Brain pericyte (primary cell): Measurements from ENCODE around the gene PEAK1.

ENCODE experiments used
- DNase-seq: peaks from one replicate; pipeline ENCODE4 v3.0.0-alpha.2; 2012; ENCODE audit warnings: low read depth, low spot score

The PEAK1 gene

DNA sequence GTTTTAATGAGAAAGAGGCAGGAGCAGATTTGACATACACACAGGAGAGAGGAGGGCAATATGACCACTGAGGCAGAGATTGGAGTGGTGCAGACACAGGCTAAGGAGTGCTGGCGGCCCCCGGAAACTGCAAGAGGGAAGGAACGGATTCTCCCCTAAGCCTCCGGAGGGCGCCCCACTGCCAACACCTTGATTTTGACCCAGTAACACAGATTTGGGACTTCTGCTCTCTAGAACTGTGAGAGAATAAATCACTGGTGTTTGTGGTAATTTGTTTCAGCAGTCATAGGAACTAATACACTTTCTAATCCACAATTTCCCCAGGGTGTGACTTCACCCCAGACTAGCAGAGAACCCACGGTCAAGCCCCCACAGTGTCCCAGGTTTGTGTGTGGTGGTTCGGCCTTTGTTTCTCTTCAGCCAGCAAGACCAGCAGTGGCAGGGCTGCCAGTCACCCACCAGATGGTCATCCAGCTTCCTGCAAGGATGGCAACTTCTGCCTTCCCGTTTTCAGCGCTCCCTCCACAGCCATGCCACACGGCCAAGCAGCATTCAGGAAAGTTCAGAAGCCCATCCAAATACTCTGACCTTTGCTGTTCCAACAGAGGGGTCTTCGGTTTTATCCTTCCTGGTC lies 325.4 kb downstream of the PEAK1 start:
- DNase-seq: no peak

DNA sequence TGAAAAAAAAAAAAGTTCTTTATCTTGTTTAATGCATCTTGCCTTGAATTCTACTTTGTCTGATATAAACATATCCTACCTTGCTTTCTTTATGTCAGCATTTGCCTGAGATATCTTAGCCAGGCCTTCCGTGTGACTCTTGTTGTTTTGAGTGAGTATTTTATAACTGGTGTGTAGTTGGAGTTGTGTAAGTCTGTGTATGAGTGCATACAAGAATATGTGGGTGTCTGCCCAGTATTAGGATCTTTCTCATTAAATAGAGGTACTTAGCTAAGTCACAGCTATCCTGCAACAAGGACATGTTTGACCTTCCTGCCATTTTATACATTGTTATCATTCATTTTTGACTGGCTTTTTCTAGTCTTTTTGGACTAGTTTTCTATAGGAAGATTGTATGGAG lies 326.5 kb downstream of the PEAK1 start:
- no peak for DNase-seq

DNA sequence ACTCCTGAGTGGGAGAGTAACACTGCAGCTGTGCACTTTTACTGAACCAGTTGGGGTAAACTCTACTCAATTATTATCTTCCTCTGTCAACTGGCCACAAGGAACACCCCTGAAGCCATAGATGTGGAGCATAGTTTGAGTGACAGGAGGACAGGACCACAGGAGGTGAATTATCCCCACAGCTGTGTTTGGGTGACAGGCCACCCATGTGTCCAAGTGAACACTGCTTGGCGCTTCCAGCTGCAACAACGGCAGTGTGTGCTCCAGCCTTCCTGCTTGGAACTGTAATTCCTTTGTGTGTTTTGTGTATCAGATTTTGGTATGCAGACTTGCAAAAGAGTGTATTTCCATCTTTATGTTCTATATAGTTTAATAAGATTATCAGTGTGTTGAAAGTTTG lies 328.8 kb downstream of the PEAK1 start:
- no peak for DNase-seq

DNA sequence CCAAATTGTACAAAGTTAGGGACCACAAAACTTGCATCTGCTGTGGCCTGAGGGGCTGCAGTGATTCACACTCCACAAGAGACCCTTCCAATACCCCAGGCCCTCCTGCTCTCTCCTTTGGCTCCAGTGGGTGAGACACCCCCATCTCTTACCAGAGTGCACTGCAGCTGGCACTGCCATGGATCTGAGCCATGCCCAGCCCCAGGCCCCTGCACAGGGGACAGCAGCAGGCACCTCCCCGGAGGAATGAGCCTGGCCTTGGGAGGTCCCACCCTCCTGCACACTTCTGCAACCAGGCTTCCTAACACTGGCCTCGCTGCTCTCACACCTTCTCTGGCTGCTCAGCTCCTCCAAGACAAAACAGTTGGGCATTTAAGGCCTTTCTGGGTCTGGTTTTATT lies 332.7 kb downstream of the PEAK1 start:
- DNase-seq: no peak

DNA sequence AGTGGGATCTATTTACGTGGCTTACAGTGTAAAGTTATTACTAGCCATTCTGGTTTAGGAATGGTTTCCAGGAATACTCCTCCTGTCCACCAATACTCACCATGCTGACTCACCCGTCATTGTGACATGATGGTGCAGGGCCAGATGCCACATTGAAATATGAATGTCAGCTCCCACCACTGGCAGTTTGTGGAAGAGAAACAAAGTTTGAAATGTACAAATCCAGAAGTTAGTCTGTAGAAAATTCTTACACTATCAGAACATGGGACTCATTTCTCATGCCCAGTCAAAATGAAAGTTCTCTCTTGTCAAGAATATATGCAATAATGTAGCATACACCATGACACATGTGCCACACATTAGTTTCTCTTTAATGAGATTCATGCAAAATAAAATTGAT lies 334.6 kb downstream of the PEAK1 start:
- DNase-seq: no peak

DNA sequence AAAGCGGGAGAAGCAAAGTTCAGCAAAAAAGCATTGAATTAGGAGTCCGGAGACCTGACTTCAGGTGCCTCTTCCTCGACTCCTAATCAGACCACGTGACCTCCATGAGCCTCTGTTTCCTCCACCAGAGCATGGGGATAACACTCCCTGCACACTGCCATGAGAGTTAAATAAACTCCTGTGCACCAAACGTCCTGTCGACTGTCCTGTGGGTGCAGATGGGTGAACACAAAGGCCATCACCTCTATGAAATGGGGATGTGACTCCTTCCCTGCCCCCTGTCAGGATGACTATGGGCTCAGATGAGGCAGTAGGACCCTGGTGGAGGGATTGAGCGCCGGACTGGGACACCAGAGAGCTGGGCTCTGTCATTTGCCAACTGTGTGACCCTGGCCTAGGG lies 335.5 kb downstream of the PEAK1 start:
- no peak for DNase-seq

DNA sequence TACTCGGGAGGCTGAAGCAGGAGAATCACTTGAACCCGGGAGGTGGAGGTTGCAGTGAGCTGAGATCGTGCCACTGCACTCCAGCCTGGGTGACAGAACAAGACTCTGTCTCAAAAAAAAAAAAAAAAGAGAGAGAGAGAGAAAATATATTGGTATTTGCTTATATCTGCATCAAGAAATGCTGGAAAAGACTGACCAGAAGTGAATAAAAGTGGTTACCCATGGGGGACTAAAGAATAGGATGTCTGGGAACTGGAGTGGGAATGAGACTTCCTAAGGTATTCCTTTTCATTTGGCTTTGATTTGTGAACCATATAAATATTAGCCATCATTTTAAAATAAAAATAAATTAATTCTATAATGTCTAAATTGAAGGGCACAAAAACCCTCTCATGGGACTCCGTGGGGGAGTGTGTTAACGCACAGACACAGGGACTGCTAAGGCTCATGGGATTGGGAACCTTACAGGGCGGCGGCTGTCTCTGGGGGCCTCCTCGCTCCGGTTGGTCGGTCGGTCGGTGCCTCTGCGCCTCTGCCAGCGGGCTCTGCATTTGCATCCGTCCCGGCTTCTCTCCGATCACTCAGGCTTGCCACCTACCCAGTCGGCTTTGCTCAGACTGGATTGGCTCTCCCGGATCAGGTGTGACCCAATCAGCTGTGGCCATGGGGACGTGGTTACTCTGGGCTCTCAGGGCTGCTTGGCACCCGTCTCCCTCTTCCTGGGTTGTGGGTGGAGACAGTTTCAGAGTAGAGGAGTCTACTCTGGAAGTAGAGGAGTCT lies 336.3 kb downstream of the PEAK1 start:
- DNase-seq: no peak

DNA sequence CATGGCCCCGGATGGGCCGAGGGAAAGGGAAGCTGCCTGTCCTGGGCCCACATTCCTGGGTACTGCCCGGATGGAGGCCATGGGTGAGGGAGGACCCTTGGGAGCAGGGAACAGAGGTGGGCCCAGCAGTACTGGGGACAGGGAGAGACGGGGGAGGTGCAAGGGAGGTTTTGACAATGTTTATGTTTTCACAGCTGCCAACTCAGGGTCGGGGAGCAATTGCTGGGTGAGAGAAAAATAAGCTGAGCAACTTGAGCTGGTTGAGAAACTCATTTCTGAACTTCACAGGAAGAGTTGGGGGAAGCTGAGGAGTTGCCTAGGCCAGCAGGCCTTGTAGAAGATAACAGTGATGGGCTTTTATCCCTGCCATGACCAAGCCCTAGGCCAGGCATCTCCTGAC lies 337.9 kb downstream of the PEAK1 start:
- DNase-seq: no peak

DNA sequence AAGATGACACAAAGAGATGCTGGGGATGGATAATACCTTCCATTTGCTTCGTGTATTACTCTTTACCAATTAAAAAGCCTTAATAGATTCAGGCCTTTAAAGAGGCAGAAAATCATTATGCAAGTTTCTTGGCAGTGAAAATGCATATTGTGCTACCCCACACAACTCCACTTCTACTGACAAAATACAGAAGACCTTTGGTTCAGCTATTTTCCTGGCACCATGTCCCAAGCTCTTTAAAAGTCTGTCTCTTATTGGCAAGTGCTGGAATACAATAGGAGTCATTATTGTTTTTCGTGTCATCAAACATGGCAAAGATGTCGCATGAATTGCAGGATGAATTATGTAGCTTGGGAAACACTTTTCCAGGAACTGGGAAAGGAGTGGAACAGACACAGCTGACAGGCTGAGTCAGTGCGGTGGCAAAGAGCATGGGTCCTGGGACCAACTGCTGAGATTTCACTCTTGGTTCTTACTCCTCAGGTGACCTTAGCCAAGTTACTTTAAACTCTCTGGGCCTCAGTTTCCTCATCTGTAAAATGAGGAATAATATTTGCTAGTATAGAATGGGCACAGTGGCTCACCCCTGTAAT lies 343.5 kb downstream of the PEAK1 start:
- DNase-seq: no peak

DNA sequence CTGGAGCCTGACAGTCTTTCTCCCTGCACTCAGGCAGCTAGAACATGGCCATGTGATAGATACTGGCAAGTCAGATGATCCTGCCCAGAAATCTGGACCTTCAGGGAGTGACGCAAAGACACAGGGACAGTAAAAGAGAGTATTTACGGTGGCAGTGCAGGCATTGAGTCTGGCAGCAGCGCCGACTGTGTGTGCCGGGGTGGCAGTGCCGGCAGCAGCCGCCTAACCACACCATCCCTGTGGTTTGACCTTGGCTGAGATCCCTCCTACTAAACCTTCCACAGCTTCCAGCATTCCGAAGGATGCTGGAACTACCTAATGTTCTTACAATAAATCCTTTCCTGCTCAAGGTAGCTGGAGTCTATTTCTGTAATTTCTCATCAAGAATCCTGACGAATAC lies 344.4 kb downstream of the PEAK1 start:
- no peak for DNase-seq

DNA sequence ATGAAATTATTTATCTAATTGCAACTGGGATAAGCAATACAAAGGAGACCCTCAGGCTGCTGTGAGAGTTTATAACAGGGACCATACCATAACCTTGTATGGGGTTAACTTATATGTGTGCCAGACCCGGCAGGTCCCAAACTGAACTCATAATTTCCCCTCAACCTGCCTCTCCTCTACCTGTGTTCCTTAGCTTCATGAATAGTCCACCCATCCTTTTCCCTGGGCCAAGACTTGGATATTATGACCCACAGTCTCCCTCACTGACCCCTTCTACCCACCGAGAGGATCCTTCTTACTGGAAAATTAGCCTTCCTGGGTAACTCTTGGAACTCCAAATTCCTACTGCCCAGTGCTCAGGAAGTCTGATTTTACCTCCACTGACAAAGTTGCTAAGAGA lies 345.6 kb downstream of the PEAK1 start:
- DNase-seq: no peak

DNA sequence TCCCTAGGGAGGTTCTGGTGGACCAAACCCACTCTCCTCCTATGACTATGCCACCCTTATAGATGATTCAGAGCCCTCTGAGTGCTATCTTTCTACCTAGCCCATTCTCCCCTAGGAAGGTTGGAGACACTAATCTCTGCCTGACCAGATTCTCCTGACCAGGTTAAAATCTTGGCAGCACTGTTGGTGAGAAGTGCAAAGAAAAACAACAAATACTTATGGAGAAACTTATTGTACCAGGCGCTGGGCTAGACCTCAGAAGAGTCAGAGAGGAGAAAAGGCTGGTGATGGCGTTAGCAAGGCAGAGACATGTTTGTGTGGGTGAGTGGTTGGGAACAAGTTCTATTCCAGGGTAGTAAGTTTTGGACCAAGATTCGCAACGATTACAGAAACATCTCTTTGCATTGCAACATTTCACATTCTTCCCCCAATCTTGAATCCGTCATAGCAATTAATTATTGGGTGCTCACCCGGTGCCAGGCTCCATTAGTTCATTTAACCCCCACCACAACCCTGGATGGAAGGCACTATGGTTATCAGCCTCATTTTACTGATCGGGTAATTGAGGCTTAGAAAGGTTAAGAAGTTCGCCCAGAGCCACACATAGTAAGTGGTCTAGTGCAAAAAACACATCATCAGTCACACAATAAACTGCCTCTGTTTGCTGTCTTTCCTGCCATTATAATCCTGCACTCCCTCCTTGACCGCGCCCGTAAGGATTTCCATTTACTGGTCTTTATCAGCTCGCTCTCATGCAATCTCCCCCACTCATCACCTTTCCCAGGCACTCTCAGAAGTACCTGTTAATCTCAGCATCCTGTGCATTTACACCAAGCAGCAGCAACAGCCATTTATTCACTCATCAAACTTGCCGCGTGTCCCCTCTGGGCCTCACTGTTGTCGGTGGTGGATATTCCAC lies 348.3 kb downstream of the PEAK1 start:
- DNase-seq: no peak

DNA sequence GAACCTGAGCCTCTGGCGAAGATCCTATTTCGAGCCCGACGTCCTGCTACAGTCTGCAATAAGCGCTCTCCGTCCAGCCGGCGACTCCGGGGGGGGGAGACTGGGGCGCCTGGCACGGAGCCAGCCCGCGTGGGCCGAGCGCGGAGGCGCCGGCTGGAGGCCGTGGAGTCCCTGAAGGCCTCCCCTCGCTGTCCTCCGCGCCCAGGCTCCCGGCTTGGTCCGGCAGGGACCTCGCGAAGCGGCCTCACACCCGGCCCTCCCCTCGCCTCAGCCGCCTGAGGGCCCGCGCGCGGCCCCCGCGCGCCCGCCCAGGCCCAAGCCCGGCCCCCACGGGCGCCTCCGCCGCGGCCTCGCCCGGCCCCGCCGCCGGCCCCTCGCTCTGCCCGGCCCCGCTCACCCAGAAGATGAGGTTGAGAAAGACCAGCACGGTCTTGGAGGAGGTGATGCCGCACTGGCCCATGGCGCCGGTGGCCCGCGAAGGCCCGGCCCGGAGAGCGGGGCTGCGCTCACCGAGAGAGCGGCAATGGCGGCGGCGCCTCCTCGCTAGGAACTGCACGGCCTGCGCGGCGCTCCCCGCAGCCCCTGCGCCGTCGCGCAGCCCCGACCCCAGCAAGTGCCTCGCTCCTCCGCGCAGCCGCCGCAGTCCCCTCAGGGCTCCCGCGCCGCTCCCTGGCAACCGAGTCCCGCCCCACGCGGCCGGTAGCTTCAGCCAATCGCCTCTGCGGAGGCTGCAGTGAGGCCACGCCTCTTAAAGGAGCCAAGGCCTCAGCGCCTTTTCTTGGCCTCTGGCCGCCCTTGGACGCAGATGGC lies 349.2 kb downstream of the PEAK1 start, which contains the start of gene TSPAN3:
TSPAN3 (minus strand) TSS at position 615 of the 810 bp plus-strand sequence; CDS start at position 460, 155 bp downstream.
- DNase-seq: peak; percentile 74

DNA sequence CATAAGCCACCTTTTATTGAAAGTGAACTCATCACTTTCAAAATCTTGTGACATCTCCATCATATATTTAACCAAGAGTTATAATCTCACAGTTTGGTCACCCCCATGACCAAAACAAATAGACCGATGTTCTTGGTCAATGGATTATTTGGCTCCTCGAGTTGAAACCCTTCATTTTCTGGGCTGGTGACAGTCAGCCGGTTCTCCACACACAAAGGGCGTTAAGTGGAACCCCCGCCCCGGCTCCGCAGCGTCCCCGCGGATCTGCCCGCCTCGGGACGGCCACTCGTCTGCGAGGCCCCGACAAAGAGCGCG lies 349.8 kb downstream of the PEAK1 start:
- no peak for DNase-seq

DNA sequence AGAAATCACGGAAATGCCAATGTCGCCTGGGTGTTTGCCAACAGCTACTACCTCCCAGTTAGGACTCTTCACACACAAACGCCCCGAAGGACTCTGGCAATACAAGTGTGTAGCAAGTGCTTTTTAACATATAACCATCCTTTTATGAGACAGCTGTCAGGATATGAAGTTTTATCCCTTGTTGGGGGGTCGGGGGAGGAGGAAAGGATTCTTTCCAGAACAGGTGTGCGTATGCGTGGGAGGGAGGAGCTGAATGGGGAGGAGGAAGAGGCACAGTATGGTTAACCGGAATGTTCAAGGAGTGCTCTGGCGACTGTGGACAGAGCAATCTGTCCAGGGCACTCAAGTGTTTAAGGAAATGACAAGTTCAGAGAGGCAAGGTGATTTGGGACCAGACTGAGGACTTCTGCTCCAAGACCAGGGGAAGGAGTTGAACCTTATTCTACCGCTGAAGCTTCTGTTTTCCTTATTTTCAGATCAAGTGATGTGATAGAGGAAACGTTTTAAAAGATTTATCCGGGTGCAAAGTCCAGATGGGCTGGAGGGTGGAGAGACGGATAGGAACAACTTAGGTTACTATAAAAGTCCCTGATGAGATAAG lies 350.3 kb downstream of the PEAK1 start:
- DNase-seq: no peak

DNA sequence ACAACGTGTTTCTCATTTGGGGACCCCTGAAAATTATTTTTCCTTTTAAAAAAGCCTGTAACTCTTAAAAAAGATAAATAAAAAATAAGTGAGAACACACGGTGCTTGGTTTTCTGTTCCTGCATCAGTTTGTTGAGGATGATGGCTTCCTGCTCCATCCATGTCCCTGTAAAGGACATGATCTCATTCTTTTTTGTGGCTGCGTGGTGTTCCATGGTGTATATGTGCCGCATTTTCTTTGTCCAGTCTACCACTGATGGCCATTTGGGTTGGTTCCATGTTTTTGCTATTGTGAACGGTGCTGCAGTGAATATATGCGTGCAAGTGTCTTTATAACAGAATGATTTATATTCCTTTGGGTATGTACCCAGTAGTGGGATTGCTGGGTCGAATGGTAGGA lies 351.3 kb downstream of the PEAK1 start:
- DNase-seq: no peak

DNA sequence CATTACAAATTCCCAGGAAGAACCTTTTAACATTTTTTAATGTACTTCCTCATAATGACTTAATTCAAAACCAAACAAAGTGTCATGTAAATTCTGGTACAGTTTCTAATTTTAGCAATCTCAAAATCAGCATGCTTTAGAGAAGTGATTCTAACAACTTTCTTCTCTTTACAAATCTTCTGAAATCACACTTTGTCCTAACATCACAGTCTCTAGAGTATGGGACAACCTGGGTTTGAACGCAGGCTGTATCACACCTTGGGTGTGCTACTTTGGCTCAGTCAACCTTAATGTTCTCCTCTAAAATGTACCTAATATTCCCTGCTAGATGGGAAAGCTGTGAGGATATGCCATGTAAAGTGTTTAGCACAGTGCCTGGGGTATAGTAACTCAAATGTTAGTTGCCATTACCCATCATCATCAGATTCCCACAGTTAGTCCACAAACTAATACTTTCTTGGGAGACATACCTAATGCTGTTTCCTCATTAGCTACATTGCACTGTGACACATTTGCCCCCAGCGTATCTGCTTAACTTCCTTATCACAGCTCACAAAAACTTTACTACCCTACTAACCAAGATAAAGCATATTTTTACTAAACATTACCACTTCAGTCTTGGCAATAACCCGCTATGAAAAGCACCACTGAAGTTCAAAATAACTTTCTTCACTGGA lies 352.1 kb downstream of the PEAK1 start:
- no peak for DNase-seq

DNA sequence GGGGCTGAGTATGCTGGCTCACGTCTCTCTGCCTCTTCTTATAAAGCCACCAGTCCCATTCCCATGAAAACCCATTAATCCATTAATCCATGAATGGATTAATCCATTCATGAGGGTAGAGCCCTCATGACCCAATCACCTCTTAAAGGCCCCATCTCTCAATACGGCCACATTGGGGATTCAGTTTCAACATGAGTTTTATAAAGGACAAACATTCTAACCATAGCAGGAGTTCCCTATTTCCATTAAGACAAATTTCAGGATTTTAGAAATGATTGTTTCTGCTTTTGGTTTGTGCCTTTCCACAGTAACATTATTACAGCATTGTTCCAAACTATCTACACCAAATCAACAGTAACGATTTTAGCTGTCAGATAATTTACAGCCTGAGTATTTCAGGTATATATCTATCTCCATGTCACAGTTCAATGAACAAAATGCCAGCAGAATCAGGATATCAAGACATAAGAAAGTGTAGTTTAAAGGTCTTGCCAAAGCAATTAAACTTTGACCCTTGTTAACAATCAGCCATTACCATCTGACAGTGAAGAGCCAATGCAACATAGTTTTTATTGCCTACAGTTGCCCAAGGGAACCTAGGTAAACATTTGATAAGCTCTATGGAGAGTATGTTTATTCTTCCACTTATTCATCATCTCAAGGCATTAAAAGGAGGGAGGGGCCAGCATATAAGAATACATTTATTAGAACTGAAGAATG lies 352.8 kb downstream of the PEAK1 start:
- no peak for DNase-seq

DNA sequence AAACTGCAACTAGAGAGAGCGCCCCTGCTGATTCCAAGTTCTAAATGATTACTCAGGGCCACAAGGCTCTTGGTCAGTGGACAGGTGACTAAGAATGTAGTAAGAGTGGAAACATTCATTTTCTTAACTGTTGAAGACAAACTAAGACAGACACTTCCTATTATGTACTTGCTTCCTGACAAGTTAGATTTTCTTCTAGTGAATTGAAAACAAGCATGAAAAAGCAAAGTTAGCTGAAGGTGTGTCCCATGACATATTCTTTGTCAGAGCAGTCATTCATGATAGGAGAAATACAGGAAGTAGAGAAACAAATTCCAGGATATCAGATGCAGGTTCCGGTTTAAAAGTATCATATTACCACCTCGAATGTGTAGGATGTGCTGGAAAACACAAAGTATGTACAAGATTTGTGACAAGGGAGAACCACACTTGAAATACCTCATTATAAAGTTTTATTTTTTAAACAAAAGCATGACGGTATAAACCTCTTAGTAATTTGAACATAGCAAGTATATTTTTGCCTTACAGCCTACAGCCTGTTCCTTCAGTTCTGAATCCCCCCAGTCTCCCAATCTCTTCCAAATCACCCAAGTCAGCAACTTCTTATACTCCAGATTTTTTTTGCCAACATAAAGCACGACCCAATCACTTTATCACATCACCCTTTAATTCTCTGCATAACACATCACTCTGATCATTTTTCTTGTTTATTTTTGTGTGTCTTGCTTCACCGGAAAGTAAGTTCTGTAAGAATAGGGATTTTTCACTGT lies 355.2 kb downstream of the PEAK1 start:
- no peak for DNase-seq
